GM19023 (cell line): ENCODE results near the gene MSL1.

ENCODE experiments used
- ATAC-seq: cut with Tn5 transposase; IDR thresholded peaks from one replicate; pipeline ENCODE4 v1.9.1; 2021; ENCODE audit warnings: mild to moderate bottlenecking, moderate library complexity; ENCODE audit not compliant: unreplicated experiment

MSL1 gene

GRCh38 chr17:40173091-40173777 is 51.5 kb downstream of the MSL1 start:
- no peak for ATAC-seq

DNA sequence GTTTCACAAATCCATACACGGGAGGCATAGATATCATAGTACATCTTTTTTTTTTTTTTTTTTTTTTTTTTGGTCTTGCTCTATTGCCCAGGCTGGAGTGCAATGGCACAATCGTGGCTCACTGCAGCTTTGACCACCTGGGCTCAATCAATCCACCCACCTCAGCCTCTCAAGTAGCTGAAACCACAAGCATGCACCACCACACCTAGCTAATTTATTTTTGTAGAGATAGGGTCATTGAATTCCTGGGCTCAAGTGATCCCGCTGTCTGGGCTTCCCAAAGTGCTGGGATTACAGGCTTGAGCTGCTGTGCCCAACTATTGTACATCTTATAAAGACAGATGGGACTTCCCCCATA is 52.0 kb downstream of the MSL1 start:
- no peak for ATAC-seq

DNA sequence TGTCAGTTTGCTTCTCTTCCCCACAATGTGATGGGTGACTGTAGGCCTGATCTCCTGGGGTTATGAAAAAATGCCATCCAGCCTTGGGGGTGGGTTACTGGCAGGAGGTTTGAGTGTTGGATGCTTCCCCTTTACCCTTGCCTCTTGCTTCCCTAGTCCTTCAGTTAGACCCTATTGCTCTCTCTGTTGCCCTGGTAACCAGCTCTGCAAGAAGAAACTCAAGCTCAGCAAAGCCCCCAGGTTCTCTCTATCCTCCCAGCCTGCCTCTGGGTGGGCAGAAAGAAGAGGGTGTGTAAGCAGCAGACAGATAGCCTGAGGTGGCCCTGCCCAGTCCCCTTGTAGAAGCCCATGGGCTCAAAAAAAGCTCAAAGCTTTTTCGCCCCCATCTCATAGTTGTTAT is 52.7 kb downstream of the MSL1 start:
- ATAC-seq, result no peak

DNA sequence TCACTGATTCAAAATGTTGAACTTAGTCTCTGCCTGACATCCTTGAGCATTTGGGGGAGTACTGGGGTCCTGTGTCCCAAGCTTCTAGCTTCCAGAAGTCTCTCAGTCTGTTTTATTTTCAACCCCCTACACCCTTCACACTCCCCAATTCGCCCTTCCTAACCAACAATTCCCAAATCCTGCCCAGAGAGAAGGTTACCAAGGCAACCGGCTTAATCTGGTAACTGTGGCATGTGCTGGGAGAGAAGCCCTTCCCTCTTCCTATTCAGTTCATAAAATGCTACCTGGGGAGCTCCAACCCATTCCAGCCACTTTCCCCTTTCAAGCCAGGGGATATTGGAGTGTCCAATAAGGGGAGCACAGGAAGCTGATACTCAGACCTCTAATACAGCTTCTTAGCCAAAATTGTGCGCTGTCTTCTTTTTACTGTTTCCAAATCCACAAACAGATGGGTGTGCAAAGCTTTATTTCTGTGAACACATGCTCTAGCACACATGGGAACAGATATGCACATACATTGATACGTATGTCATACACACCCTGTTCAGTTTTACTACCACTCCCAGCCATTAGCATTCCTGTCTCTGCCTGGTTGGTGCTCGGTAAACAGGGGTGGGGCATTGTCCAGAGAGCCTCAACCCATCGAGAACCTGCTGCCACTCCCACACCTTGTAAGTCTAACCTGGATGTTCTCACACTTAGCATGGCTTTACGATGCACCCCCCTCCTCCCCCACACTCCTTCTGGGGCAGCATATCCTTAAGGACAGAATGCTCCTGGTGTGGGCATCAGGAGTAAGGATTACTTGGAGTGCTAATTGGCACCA is 54.4 kb downstream of the MSL1 start:
- no peak for ATAC-seq

GRCh38 chr17:40176754-40177110 is 55.0 kb downstream of the MSL1 start:
- ATAC-seq, result no peak

DNA sequence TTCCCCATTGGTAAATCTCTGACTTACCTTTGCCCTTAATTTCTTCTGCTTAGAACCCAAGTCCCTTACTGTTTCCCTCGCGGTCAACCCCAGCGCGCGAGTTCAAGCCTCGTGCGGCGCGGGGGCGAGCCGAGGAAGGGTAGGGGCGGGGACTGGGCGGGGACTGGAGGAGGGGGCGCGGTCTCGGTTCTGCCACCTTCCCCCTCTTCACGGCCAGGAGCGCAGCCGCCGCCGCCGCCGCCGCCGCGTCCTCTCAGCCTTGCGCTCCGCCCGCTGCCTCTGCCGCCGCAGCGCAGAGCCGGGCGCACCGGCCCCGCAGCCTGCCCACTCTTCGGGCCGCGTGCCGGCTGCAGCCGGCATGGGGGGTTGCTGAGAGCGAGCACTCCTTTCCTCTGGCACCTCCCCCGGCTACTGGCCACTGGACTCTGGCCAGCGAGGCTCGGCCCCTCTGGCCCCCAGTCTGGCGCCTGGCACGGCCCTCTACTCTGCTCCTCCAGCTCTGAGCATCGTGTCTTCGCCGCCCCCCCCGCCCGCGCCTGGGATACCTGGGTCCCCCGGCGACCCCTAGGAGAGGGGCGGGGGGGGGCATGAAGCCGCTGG is 55.6 kb downstream of the MSL1 start, which contains the start of gene RAPGEFL1:
Gene RAPGEFL1 (plus strand): TSS at position 196 of the 600 bp plus-strand sequence. CDS start 392 bp downstream, at position 588.
- no peak for ATAC-seq

DNA sequence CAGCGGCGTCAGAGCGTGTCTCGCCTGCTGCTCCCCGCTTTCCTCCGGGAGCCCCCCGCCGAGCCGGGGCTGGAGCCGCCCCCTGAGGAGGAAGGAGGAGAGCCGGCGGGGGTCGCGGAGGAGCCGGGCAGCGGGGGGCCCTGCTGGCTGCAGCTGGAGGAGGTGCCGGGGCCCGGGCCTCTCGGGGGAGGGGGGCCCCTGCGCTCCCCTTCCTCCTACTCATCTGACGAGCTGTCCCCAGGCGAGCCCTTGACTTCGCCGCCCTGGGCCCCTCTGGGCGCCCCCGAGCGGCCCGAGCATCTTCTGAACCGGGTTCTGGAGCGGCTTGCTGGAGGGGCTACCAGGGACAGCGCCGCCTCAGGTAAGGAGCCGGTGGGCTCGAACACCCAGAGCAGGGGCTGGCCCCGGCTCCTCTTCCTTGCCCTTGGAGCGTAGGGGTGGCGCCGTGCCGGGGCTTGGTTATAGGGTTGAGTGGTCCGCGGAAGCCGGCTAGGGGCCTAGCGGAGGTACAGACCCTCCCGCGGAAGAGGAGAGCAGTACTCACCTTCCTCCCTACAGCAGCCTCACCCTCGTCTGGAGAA is 56.3 kb downstream of the MSL1 start:
- ATAC-seq, result no peak

DNA sequence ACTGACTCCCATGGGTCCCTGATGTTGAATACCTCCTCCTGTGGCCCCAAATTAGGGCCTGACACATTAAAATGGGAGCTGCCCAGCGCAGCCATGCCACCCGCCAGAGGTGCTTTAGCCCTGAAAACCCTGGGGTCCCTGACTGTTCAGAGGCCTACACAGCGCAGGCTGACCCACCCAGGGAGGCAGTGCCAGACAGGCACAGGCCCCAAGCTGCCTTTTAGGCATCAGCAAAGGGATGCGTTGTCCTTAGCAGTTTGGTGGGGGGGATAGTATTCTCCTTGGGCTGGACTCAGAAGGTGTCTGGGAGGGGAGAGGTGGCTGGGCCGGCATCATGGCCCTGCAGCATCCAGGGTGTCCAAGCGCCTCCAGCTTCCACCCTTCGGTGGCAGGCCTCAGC is 56.9 kb downstream of the MSL1 start:
- no peak for ATAC-seq

DNA sequence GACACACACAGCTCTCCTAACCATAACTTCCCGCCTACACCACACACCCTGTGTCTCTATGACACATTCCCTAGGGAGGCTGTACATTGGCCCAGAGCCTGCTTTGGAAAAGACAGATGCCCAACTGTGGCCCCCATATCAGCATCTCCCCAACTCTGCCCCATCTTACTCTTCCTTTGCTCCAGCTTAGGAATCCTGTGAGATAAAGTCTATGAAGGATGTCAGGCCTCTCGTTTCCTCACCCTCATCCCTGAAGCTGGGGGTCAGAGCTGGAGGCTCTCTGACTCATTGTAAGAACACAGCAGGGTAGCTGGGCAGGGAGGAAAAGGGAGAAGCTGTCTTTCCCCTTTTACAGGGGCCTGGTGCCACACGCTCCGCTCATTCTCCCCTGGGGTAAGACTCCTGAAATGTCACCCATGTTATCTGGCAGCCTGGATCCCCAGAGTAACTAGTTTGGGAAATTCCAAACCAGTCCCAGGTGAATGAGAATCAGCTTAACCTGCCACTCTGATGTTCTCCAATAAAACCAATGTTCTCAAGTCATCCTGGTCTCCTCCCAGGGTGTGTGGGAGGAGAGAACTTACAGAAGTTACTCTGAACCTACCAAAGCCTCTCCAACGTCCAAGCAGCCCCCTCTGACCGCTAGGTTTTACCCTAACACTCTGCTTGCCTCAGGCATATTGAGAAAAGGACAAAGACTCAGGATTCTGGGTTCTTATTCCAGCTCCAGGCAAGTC is 58.3 kb downstream of the MSL1 start:
- ATAC-seq, result no peak

DNA sequence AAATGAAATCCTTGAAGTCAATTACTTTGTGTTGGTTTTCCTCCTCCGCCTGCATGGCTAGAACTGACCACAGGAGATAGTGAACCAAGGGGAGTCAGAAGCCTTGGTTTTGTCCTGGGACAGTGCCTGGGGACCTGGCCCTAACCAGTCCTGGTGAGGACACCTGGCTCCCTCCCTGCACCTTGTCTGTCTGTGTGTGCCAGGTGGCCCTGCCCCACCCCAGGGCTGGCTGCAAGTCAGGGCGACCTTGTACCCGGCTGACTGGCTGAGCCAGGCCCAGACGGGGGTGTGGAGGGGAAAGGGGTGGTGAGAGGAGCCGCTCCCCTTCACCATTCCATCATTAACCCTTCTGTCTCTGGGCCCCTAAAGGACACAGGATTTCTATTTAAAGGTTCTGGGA is 58.9 kb downstream of the MSL1 start:
- no peak for ATAC-seq

DNA sequence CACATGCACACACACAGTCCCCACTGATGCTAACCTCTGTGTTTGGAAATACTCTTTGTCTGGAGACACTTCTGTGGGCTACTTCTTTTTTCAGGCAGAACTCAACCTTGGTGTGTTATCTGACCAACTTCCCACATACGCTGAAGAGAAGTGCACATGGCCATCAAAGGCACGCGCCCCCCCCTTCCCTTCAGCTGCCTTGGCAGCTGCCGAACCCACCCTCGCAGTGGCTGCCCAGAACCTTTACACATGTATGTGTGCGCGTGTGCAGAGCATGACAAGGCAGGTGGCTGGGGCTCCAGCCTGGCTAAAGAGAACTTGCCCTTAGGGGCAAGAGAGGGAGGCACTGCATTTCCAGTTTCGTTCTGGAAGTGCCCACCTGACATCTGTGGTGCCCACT is 59.4 kb downstream of the MSL1 start:
- ATAC-seq, result no peak

DNA sequence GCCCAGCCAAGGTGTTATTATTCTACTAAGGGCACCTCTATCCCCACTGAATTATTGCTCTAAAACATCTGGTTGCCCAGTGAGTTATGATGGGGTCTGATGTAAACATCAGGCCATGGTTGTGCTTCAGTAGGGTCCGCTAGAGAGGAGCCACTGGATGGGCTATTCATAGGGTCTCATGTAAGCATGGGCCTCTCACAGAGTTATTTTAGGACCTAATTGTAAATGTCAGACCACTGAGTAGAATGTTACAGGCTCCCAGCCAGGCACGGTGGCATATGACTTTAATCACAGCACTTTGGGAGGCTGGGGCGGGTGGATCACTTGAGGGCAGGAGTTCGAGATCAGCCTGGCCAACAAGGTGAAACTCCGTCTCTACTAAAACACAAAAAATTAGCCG is 60.8 kb downstream of the MSL1 start:
- no peak for ATAC-seq
